Coronary artery (tissue), 2 donors: ENCODE data around the gene ORC3.

Experiments used
- DNase-seq: peaks from one replicate; pipeline ENCODE4 v3.0.0-alpha.2; 2017; ENCODE audit warnings: low spot score
- H3K27ac ChIP-seq, 2 donors: fragments of 200-600 bp; sonication (generic); one replicate each; pipeline ENCODE4 v1.5.1; 2016 to 2019
- H3K4me3 ChIP-seq: fragments of 200-600 bp; sonication (generic); 2 replicates; pipeline ENCODE4 v1.5.1; 2016; ENCODE audit warnings: mild to moderate bottlenecking, moderate library complexity
- TF ChIP-seq, protein P1 (sequence below): fragments of 200-600 bp; sonication (generic); IDR thresholded peaks from one replicate; pipeline ENCODE4 v1.5.1; 2019; ENCODE audit warnings: antibody characterized with exemption

The ORC3 gene

DNA sequence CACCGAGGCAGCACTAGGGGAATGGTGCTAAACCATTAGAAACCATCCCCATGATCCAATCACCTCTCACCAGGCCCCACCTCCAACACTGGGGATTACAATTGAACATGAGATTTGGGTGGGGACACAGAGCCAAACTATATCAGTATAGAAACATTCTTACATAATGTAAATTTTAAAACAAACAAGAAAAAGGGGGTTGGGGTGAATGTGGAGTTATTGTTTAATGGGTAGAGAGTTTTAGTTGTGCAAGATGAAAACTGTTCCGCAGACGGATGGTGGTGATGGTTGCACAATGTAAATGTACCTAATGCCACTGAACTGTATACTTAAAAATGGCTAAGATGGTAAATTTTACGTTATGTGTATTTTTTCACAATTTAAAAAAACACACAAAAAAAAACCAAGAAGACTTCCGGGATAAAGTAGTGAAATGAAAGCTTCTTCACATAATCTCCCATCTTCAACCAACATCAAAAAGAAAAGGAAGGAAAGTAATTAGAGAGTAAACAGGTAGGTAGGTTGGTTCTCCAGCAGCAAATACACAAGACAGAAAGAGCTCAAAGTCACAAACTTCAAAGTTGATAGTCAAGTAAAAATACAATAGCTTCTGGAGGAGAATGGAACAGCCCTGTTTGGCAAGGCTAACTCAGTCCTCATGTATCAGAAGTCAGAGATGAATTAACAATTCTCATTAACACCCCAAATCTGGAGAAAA lies 16.5 kb upstream of the ORC3 start:
- H3K4me3 ChIP-seq, result no peak overlapping the region
- DNase-seq, result no peak
- TF ChIP-seq, protein P1, sequence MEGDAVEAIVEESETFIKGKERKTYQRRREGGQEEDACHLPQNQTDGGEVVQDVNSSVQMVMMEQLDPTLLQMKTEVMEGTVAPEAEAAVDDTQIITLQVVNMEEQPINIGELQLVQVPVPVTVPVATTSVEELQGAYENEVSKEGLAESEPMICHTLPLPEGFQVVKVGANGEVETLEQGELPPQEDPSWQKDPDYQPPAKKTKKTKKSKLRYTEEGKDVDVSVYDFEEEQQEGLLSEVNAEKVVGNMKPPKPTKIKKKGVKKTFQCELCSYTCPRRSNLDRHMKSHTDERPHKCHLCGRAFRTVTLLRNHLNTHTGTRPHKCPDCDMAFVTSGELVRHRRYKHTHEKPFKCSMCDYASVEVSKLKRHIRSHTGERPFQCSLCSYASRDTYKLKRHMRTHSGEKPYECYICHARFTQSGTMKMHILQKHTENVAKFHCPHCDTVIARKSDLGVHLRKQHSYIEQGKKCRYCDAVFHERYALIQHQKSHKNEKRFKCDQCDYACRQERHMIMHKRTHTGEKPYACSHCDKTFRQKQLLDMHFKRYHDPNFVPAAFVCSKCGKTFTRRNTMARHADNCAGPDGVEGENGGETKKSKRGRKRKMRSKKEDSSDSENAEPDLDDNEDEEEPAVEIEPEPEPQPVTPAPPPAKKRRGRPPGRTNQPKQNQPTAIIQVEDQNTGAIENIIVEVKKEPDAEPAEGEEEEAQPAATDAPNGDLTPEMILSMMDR, result no peak
- H3K27ac ChIP-seq, result no peak overlapping the region

DNA sequence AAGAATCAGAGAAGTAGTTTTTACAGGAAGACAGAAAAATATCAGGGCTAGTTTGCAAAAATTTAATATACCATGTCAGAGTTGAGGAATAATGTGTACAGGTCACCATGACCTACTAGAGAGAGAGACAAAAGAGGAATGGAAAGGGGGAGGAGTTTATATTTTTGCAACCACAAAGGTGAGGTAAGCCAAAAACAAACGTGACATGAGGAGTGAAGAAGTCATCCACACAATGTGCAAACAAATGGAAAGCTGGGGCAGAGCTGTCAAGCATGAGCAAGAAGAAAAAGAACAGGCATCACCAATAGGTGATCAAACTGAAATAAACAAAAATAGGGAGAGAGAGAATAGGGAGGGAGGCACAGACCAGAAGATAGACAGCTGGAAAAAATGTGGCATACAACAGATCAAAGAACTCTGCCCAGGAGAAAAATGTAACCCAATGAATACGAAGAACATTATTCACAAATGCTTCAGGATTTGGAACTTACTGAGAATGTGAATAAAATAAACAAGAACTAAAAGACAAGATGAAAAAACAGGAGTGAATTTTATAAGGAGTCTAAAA lies 15.6 kb upstream of the ORC3 start:
- Histone ChIP-seq H3K4me3 (no peak overlapping the region), H3K27ac (no peak overlapping the region)
- no peak for DNase-seq
- TF ChIP-seq, protein P1, result no peak

DNA sequence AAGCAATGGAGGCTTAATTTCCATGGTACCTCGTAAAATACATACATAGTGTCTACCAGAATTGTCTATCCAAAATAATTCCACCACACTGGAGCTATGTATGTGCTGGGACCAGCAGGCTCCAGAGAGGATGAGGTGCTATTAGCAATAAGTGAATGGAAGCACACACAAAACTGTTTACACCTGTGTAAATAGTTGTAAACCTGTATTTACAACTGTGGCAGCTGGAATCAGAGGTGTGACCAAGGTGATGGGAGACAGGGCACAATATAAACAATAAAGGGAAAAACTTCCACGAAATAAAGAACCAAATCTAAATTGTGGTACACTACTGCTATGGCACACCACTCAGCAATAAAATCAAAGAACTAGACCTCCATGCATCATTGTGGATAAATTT lies 14.5 kb upstream of the ORC3 start:
- Histone ChIP-seq H3K4me3 (no peak overlapping the region), H3K27ac (no peak overlapping the region)
- DNase-seq, result no peak
- TF ChIP-seq, protein P1, result no peak

DNA sequence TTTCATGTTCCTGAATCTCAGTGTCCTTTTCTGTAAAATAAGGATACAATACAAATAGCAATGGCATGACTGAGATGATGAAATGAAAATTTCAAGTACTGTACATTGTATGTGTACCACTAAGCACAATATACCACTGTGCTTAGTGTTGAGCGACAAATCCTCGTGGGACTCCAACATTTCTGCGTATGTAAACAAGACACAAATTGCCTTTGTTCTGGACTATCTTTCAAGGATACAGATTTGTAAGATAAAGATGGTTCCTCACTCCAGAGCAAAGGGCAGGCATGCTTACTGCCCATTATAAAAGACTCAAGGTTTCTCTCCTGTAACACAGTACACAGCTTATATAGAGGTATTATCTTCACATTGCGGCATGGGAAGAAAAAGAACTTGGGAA lies 6.1 kb upstream of the ORC3 start:
- no peak overlapping the region for H3K4me3 ChIP-seq
- TF ChIP-seq, protein P1, result no peak
- H3K27ac ChIP-seq, result no peak overlapping the region
- DNase-seq, result no peak

DNA sequence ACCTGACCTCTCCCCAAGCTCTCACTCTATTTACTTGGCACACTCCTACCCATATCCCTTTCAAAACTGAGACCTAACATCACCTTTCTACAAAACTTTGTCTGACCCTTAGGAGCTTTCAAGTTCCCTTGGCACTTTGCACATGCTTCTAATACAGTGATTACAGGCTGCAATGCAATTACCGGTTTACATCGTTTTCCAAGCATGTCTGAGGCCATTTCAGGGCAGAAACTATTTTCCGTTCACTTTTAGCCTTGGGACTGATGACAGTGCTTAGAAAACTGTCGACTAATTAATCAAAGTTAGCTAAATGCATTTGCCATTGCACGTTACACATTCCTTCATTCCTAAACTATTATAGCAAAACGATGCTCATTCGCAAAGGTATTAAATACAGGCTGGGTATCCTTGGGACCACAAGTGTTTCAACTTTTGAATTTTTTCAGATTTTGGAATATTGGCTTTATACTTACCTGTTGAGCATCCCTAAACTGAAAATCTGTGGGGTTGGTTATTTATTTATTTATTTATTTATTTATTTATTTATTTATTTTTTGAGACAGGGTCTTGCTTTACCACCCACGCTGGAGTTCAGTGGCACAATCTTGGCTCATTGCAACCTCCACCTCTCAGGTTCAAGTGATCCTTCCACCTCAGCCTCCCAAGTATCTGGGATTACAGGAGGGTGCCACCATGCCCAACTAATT lies 3.4 kb upstream of the ORC3 start:
- no peak for DNase-seq

DNA sequence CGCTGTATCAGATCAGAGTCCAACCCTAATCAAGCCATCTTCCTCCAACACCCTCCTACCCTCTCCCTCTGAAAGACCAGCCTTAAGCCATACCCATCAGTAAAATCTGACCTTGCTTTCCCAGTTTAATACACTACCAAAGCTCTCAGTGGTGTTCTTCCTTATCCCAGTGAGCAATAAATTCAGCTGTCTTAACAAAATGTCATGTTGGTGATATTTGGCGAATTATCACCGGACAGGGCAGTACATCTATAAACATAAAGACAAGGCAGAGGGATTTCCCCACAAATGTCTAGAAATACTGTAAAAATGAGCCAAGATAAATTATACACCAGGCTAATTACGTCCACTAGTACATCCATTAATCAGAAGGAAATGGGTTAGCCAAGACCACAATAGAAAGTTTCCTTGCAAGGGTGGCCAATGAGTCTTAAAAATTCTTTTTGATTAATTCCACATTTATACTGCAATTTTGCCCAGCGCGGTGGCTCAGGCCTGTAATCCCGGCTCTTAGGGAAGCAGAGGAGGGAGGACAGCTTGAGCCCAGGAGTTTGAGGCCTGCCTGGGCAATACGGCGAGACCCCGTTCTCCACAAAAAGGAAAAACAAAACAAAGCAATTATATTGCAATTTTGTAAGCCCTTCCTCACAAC lies 1.1 kb upstream of the ORC3 start:
- peak overlapping the region in 1 of 2 donors; percentile 44 for H3K27ac ChIP-seq
- no peak for DNase-seq

More for the DNA sequence above, 3.4 kb upstream of the ORC3 start:
- H3K4me3 ChIP-seq, result no peak overlapping the region
- TF ChIP-seq, protein P1, result no peak
- no peak overlapping the region for H3K27ac ChIP-seq

More for the DNA sequence above, 1.1 kb upstream of the ORC3 start:
- TF ChIP-seq, protein P1, result no peak
- H3K4me3 ChIP-seq, result peak overlapping the region; percentile 96
